H1 (cell line): ENCODE data around the gene TGM3. TPM values are rescaled to one million over a fixed set of nuclear protein-coding genes. Genes with fewer than 3 reads are reported as not detected.

Experiments used
- CTCF ChIA-PET: fragments of 300-600 bp; sonication (Branson Sonifier 250); formaldehyde crosslinking; loops from one replicate; lab custom pipeline; 2021; ENCODE audit not compliant: partially characterized antibody; lab: Charles Lee
- POLR2A ChIA-PET: fragments of 300-600 bp; sonication (Branson Sonifier 250); formaldehyde crosslinking; loops from one replicate; lab custom pipeline; 2021; ENCODE audit warnings: inconsistent platforms; ENCODE audit not compliant: partially characterized antibody; lab: Charles Lee
- DNase-seq, 2 experiments: peaks; one replicate each; pipeline versions ENCODE4 v3.0.0 to v3.0.0-alpha.2; 2010 to 2022; ENCODE audit warnings: low spot score in 2 of 2, low read depth in 1 of 2, mixed read lengths in 1 of 2
- FAIRE-seq: peaks from 2 replicates; lab custom pipeline; 2011; peaks lifted over from hg19 to GRCh38; lab: Jason Lieb, UNC
- H2AFZ ChIP-seq: 2 replicates; pipeline ENCODE4 v1.8.1; 2012; ENCODE audit warnings: low read length, inconsistent platforms
- H2AK5ac ChIP-seq: 2 replicates; pipeline ENCODE4 v1.6.1; 2013; ENCODE audit warnings: low read depth, low read length
- H2BK120ac ChIP-seq: replicated peaks from 2 replicates; pipeline ENCODE3; 2013; ENCODE audit warnings: low read depth, low read length, inconsistent platforms
- H2BK12ac ChIP-seq: 2 replicates; pipeline ENCODE4 v1.6.1; 2013; ENCODE audit warnings: low read depth, low read length
- H2BK15ac ChIP-seq: 2 replicates; pipeline ENCODE4 v1.6.1; 2013; ENCODE audit warnings: low read length
- H2BK20ac ChIP-seq: 2 replicates; pipeline ENCODE4 v1.6.1; 2013; ENCODE audit warnings: low read length
- H2BK5ac ChIP-seq: 2 replicates; pipeline ENCODE4 v1.6.1; 2013; ENCODE audit warnings: low read depth, low read length
- H3K14ac ChIP-seq: 2 replicates; pipeline ENCODE4 v1.6.1; 2013; ENCODE audit warnings: inconsistent platforms; ENCODE audit not compliant: insufficient read length
- H3K18ac ChIP-seq: 2 replicates; pipeline ENCODE4 v1.6.1; 2013; ENCODE audit warnings: low read length; ENCODE audit errors: extremely low read depth
- H3K23ac ChIP-seq: 2 replicates; pipeline ENCODE4 v1.6.1; 2013; ENCODE audit warnings: inconsistent platforms; ENCODE audit not compliant: insufficient read length
- H3K23me2 ChIP-seq: 2 replicates; pipeline ENCODE4 v1.6.1; 2013; ENCODE audit warnings: low read depth, low read length
- H3K27ac ChIP-seq: 2 replicates; pipeline ENCODE4 v1.6.1; 2011; ENCODE audit warnings: low read depth, low read length, inconsistent platforms
- H3K27me3 ChIP-seq, 4 experiments: replicated peaks in 1 of 4; 1 replicate in 1 of 4; 2 replicates in 3 of 4; pipeline versions ENCODE4 v1.6.1 to v1.8.1; 2011 to 2013; ENCODE audit warnings: low read length in 3 of 4, mild to moderate bottlenecking in 3 of 4, inconsistent platforms in 2 of 4, mixed read lengths in 2 of 4, moderate library complexity in 1 of 4; ENCODE audit not compliant: control insufficient read depth in 3 of 4, insufficient read depth in 3 of 4; ENCODE audit errors: extremely low read depth in 1 of 4
- H3K36me3 ChIP-seq, 4 experiments: 2 replicates each; pipeline versions ENCODE4 v1.6.1 to v1.8.1; 2011 to 2013; ENCODE audit warnings: mild to moderate bottlenecking in 4 of 4, low read length in 3 of 4, moderate library complexity in 2 of 4, control low read depth in 1 of 4, inconsistent platforms in 1 of 4; ENCODE audit not compliant: insufficient read depth in 4 of 4, control insufficient read depth in 2 of 4
- H3K4ac ChIP-seq: replicated peaks from 2 replicates; pipeline ENCODE3; 2013; ENCODE audit warnings: low read length, low read depth, mixed read lengths, inconsistent platforms; ENCODE audit not compliant: insufficient read length
- H3K4me1 ChIP-seq, 4 experiments: replicated peaks in 1 of 4; 1 replicate in 1 of 4; 2 replicates in 3 of 4; pipeline versions ENCODE4 v1.6.1 to v1.8.1; 2011 to 2013; ENCODE audit warnings: low read length in 3 of 4, inconsistent platforms in 2 of 4, mixed read lengths in 1 of 4; ENCODE audit not compliant: insufficient read depth in 4 of 4, control insufficient read depth in 3 of 4
- H3K4me2 ChIP-seq, 2 experiments: 2 replicates each; pipeline versions ENCODE4 v1.6.1 to v1.8.1; 2011 to 2013; ENCODE audit warnings: low read depth in 2 of 2, low read length in 2 of 2, control low read depth in 1 of 2, inconsistent platforms in 1 of 2, mild to moderate bottlenecking in 1 of 2; ENCODE audit not compliant: insufficient read depth in 1 of 2
- H3K4me3 ChIP-seq, 4 experiments: fragments of 200-600, 300-600 bp in 1 of 4; sonication (generic), shearing (Covaris generic), sonication (Bioruptor Twin) in 1 of 4; 2 replicates each; pipeline versions ENCODE4 v1.5.1 to v1.8.1; 2011 to 2016; ENCODE audit warnings: low read length in 4 of 4, low read depth in 3 of 4, control low read depth in 2 of 4, inconsistent platforms in 2 of 4, mild to moderate bottlenecking in 2 of 4, mixed read lengths in 1 of 4, moderate library complexity in 1 of 4; ENCODE audit not compliant: insufficient read depth in 2 of 4; ENCODE audit errors: extremely low read depth in 1 of 4
- H3K56ac ChIP-seq: replicated peaks from 2 replicates; pipeline ENCODE3; 2013; ENCODE audit warnings: low read depth, mild to moderate bottlenecking, mixed read lengths, low read length, inconsistent platforms; ENCODE audit not compliant: insufficient read length
- H3K79me1 ChIP-seq: 2 replicates; pipeline ENCODE4 v1.6.1; 2013; ENCODE audit warnings: low read depth, low read length, control low read depth
- H3K79me2 ChIP-seq, 2 experiments: 2 replicates each; pipeline versions ENCODE4 v1.6.1 to v1.8.1; 2012 to 2013; ENCODE audit warnings: low read length in 2 of 2, mild to moderate bottlenecking in 2 of 2, inconsistent platforms in 1 of 2; ENCODE audit not compliant: insufficient read depth in 2 of 2, control insufficient read depth in 1 of 2
- H3K9ac ChIP-seq, 4 experiments: replicated peaks in 1 of 4; 1 replicate in 1 of 4; 2 replicates in 3 of 4; pipeline versions ENCODE4 v1.6.1 to v1.8.1; 2011 to 2013; ENCODE audit warnings: low read depth in 3 of 4, low read length in 3 of 4, control low read depth in 2 of 4, mild to moderate bottlenecking in 2 of 4, moderate library complexity in 2 of 4, inconsistent platforms in 1 of 4; ENCODE audit errors: extremely low read depth in 1 of 4
- H3K9me3 ChIP-seq, 2 experiments: 2 replicates each; pipeline versions ENCODE4 v1.6.1 to v1.8.1; 2012 to 2013; ENCODE audit warnings: mild to moderate bottlenecking in 2 of 2, moderate library complexity in 2 of 2, control low read depth in 1 of 2, inconsistent platforms in 1 of 2, low read depth in 1 of 2, low read length in 1 of 2, mixed read lengths in 1 of 2; ENCODE audit not compliant: insufficient read depth in 2 of 2
- H4K20me1 ChIP-seq, 2 experiments: replicated peaks in 1 of 2; 2 replicates each; pipeline versions ENCODE3 to v1.8.1; 2011 to 2013; ENCODE audit warnings: inconsistent platforms in 2 of 2, low read length in 2 of 2, mild to moderate bottlenecking in 1 of 2; ENCODE audit not compliant: insufficient read depth in 2 of 2, control insufficient read depth in 1 of 2
- H4K5ac ChIP-seq: 2 replicates; pipeline ENCODE4 v1.6.1; 2013; ENCODE audit warnings: low read length, low read depth, mixed read lengths, inconsistent platforms; ENCODE audit not compliant: insufficient read length
- H4K8ac ChIP-seq: 2 replicates; pipeline ENCODE4 v1.8.0; 2013; ENCODE audit warnings: mild to moderate bottlenecking, moderate library complexity, low read length, inconsistent platforms; ENCODE audit not compliant: insufficient read depth; ENCODE audit errors: extremely low read depth
- H4K91ac ChIP-seq: replicated peaks from 2 replicates; pipeline ENCODE3; 2013; ENCODE audit warnings: low read length, mixed read lengths, inconsistent platforms; ENCODE audit not compliant: insufficient read length
- CEBPB ChIP-seq: IDR thresholded peaks from 2 replicates; pipeline ENCODE4 v1.6.1; 2012; ENCODE audit warnings: low read depth, low read length
- POLR2AphosphoS5 ChIP-seq: IDR thresholded peaks from 2 replicates; pipeline ENCODE4 v1.6.1; 2011; ENCODE audit warnings: low read depth, low read length
- WGBS, 2 experiments: shearing (Covaris generic) in 1 of 2; methylation state at CpG; one replicate each; pipeline versions ENCODE4 v1.1.6 to v1.1.7; 2013 to 2015; ENCODE audit warnings: low lambda C conversion rate in 2 of 2, mixed read lengths in 2 of 2, inconsistent platforms in 1 of 2, low coverage in 1 of 2, missing lambda C conversion rate in 1 of 2; ENCODE audit not compliant: insufficient replicate concordance in 2 of 2, insufficient coverage in 1 of 2, insufficient read length in 1 of 2; ENCODE audit errors: extremely low coverage in 1 of 2, missing lambda C conversion rate in 1 of 2; 5-methylcytosine and 5-hydroxymethylcytosine counted together
- polyA plus RNA-seq, 7 experiments: library from polyadenylated mRNA; depleted of rRNA in 3 of 7; stranded (reverse) in 5 of 7; unstranded in 2 of 7; fragments of >200 nt in 5 of 7; fragments of 200-250 nt in 2 of 7; gene quantifications; 1 replicate in 5 of 7; 2 replicates in 1 of 7; 4 replicates in 1 of 7; pipeline versions ENCODE4 v1.2.1 to v1.2.3, GENCODE V29; 2011 to 2013; ENCODE audit warnings: missing spikeins in 2 of 7, mixed read lengths in 2 of 7
- total RNA-seq: library from RNA; stranded (reverse); fragmentation: NEBNext Ultra II Directional; extraction: Animal tissue kit (Norgen Biotek cat#: 25700); gene quantifications from 2 replicates; pipeline ENCODE4 v1.2.1, GENCODE V29; 2021

TGM3 gene
- total and polyA plus RNA-seq, 2 of the 8 experiments (the other 6 are each of a cell fraction or from before 2014, with no cell fraction given) = 0.12 TPM; not detected in 1

DNA sequence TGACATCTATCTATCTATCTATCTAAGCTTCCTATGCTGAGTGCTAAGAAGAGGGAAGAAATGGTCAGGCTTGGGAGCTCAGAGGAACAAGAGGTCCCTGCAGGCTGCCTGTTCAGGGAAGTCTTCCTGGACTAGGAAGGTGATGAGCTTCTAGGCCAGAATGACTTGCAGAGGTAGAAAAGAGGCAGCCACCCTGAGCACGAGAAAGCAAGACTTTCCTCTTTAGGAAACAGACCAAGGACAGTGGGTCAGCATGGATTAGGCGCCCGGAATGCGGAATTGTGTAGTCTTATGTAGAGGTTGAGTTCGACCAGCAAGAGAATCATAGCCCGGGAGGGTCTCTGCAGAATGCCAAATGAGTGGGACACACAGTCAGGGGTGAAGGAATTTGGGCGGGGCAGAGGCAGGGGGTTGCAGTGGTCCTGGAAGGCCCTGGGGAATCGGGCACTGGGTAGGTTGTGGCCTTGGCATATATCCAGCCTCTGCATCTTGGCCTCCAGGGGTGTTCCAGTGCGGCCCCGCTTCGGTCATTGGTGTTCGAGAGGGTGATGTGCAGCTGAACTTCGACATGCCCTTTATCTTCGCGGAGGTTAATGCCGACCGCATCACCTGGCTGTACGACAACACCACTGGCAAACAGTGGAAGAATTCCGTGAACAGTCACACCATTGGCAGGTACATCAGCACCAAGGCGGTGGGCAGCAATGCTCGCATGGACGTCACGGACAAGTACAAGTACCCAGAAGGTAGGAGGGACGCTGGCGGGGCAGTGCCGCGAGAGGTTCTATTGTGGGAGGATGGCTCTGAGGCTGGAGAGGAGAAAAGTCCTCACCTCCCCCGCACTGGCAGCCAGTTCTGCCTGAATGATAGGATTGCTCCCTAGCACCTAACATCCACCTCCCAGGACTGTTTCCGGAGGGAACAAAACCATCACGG is 32.1 kb downstream of the TGM3 start:
- no peak overlapping the region for H2AFZ ChIP-seq
- DNase-seq = no peak
- H3K56ac ChIP-seq = no peak overlapping the region
- H3K79me1 ChIP-seq = no peaks in the 10 kb centered on the region
- no peak overlapping the region for H2BK120ac ChIP-seq
- FAIRE-seq = no peak
- no peak overlapping the region for H4K8ac ChIP-seq
- no peaks in the 10 kb centered on the region for H3K79me2 ChIP-seq
- H3K4ac ChIP-seq = no peak overlapping the region
- H2AK5ac ChIP-seq = no peak overlapping the region
- H3K27ac ChIP-seq = no peak overlapping the region
- no peak overlapping the region for H3K4me3 ChIP-seq
- H3K23ac ChIP-seq = no peak overlapping the region
- H3K18ac ChIP-seq = no peak overlapping the region
- H3K4me2 ChIP-seq = no peak overlapping the region
- no peak overlapping the region for H3K9ac ChIP-seq
- no peak overlapping the region for H2BK20ac ChIP-seq
- H3K36me3 ChIP-seq = no peaks in the 10 kb centered on the region
- no peak overlapping the region for H3K14ac ChIP-seq
- H3K4me1 ChIP-seq = peaks cover 0 to 3% (median 0%) of the 10 kb centered on the region in 4 experiments; a peak in 1 of 7 replicates
- H3K27me3 ChIP-seq = no peaks in the 10 kb centered on the region
- H4K91ac ChIP-seq = no peak overlapping the region
- no peaks in the 10 kb centered on the region for H3K9me3 ChIP-seq
- no peak overlapping the region for H2BK12ac ChIP-seq
- H2BK5ac ChIP-seq = no peak overlapping the region
- WGBS, 2 experiments = 92% methylated on average over 30 of the region's 30 CpGs; no CpG with 5 or more reads in 1 of the 2 experiments
- no peak overlapping the region for H4K5ac ChIP-seq
- no peaks in the 10 kb centered on the region for H4K20me1 ChIP-seq
- CTCF ChIA-PET = interaction anchor here (0.6 to 1.7 kb wide), 4 partner anchors 11 to 154 kb away, joined by 3 to 4 read pairs (median 4); no protein-coding TSS in a partner anchor
- TF ChIP-seq CEBPB (no peak), POLR2AphosphoS5 (no peak)
- POLR2A ChIA-PET = no interaction called here
- H2BK15ac ChIP-seq = no peak overlapping the region
- H3K23me2 ChIP-seq = no peaks in the 10 kb centered on the region
